B cell (primary cell): ENCODE results near the gene CSMD2. TPM values are rescaled to one million over a fixed set of nuclear protein-coding genes. Genes with fewer than 3 reads are reported as not detected.

Source experiments
- ATAC-seq: fragments of 200-7000 bp; cut with Tn5 transposase; one replicate; pipeline ENCODE4 v1.10.0; 2021; ENCODE audit warnings: low read depth, mild to moderate bottlenecking, moderate number of reproducible peaks, moderate library complexity
- CTCF ChIA-PET: fragments of 350-600 bp; sonication (Branson Sonifier 250); formaldehyde crosslinking; loops from one replicate; lab custom pipeline; 2021; ENCODE audit warnings: antibody characterized with exemption, inconsistent platforms; lab: Charles Lee
- POLR2A ChIA-PET: fragments of 350-600 bp; sonication (Branson Sonifier 250); formaldehyde crosslinking; loops from one replicate; lab custom pipeline; 2021; ENCODE audit warnings: antibody characterized with exemption; lab: Charles Lee
- DNase-seq: peaks from one replicate; pipeline ENCODE4 v3.0.0; 2013
- H2AFZ ChIP-seq: 2 replicates; pipeline ENCODE4 v1.6.1; 2012; ENCODE audit warnings: mild to moderate bottlenecking, low read depth, low read length; ENCODE audit not compliant: insufficient read depth, poor library complexity, severe bottlenecking
- H3K27ac ChIP-seq, 2 donors: 1 replicate in 1 of 2; 2 replicates in 1 of 2; pipeline ENCODE4 v1.5.1; 2012 to 2013; ENCODE audit warnings: low read length in 2 of 2, mild to moderate bottlenecking in 2 of 2, moderate library complexity in 1 of 2
- H3K27me3 ChIP-seq, 4 experiments: fragments of 200-600 bp in 1 of 4; sonication (generic) in 1 of 4; replicated peaks in 1 of 4; 1 replicate in 2 of 4; 2 replicates in 2 of 4; pipeline versions ENCODE4 v1.6.1 to v1.7.0; 2013 to 2016; ENCODE audit warnings: low read length in 3 of 4, mild to moderate bottlenecking in 2 of 4, mixed read lengths in 1 of 4, moderate library complexity in 1 of 4; ENCODE audit not compliant: insufficient read depth in 4 of 4, control insufficient read depth in 3 of 4; ENCODE audit errors: control extremely low read depth in 1 of 4
- H3K36me3 ChIP-seq, 2 experiments: replicated peaks in 1 of 2; 1 replicate in 1 of 2; 2 replicates in 1 of 2; pipeline versions ENCODE4 v1.6.1 to v1.7.1; 2013; ENCODE audit warnings: low read length in 1 of 2; ENCODE audit not compliant: insufficient read depth in 2 of 2, control insufficient read depth in 1 of 2; ENCODE audit errors: control extremely low read depth in 1 of 2, extremely low read depth in 1 of 2
- H3K4me1 ChIP-seq, 2 donors: fragments of 200-600 bp in 1 of 2; sonication (generic) in 1 of 2; 1 replicate in 1 of 2; 2 replicates in 1 of 2; pipeline versions ENCODE4 v1.5.1 to v1.6.1; 2013 to 2017; ENCODE audit warnings: low read length in 2 of 2; ENCODE audit not compliant: control insufficient read depth in 2 of 2, insufficient read depth in 2 of 2
- H3K4me2 ChIP-seq: replicated peaks from 2 replicates; pipeline ENCODE3; 2012; ENCODE audit warnings: mild to moderate bottlenecking, low read depth, low read length; ENCODE audit not compliant: poor library complexity, severe bottlenecking
- H3K4me3 ChIP-seq, 5 experiments: fragments of 200-600 bp in 1 of 5; sonication (generic) in 1 of 5; 1 replicate in 3 of 5; 2 replicates in 2 of 5; pipeline versions ENCODE4 v1.5.1 to v1.7.0; 2011 to 2016; ENCODE audit warnings: low read length in 4 of 5, mild to moderate bottlenecking in 4 of 5, low read depth in 2 of 5, control low read depth in 1 of 5, moderate library complexity in 1 of 5; ENCODE audit not compliant: insufficient read depth in 1 of 5; ENCODE audit errors: control extremely low read depth in 1 of 5, extremely low read depth in 1 of 5
- H3K79me2 ChIP-seq: fragments of 200-600 bp; sonication (generic); one replicate; pipeline ENCODE4 v1.6.0; 2016; ENCODE audit warnings: low read length; ENCODE audit not compliant: control insufficient read depth, insufficient read depth
- H3K9ac ChIP-seq: fragments of 200-600 bp; sonication (generic); 2 replicates; pipeline ENCODE4 v1.6.1; 2017; ENCODE audit warnings: mild to moderate bottlenecking, low read length, moderate library complexity
- H3K9me3 ChIP-seq, 3 donors: one replicate each; pipeline versions ENCODE4 v1.6.1 to v1.7.1; 2013; ENCODE audit warnings: low read length in 2 of 3; ENCODE audit not compliant: control insufficient read depth in 2 of 3, insufficient read depth in 1 of 3; ENCODE audit errors: control extremely low read depth in 1 of 3
- H4K20me1 ChIP-seq: 2 replicates; pipeline ENCODE4 v1.6.0; 2012; ENCODE audit warnings: mild to moderate bottlenecking, low read length; ENCODE audit not compliant: insufficient read depth, control insufficient read depth, poor library complexity, severe bottlenecking
- H3K27ac Mint-ChIP-seq: one replicate; pipeline ENCODE4 v1.8.0; 2021; ENCODE audit warnings: mixed read lengths
- H3K27me3 Mint-ChIP-seq: one replicate; pipeline ENCODE4 v1.8.0; 2021; ENCODE audit warnings: mixed read lengths
- H3K4me1 Mint-ChIP-seq: one replicate; pipeline ENCODE4 v1.8.0; 2021; ENCODE audit warnings: mixed read lengths
- H3K4me3 Mint-ChIP-seq: one replicate; pipeline ENCODE4 v1.8.0; 2021; ENCODE audit warnings: mixed read lengths
- H3K9me3 Mint-ChIP-seq: one replicate; pipeline ENCODE4 v1.8.0; 2022; ENCODE audit warnings: mixed read lengths; ENCODE audit not compliant: insufficient read depth
- EZH2 ChIP-seq: IDR thresholded peaks from 2 replicates; pipeline ENCODE4 v1.6.1; 2012; ENCODE audit warnings: borderline replicate concordance, low read depth, mild to moderate bottlenecking, moderate library complexity, low read length; ENCODE audit not compliant: insufficient read depth, poor library complexity, severe bottlenecking
- WGBS: methylation state at CpG from one replicate; pipeline ENCODE4 v1.1.5; 2013; ENCODE audit warnings: missing lambda C conversion rate; ENCODE audit not compliant: insufficient coverage; 5-methylcytosine and 5-hydroxymethylcytosine counted together
- intact Hi-C: fragments of 100-400 bp; cut with micrococcal nuclease; formaldehyde crosslinking; loops from one replicate; pipeline ENCODE4 v1.10.0; 2022
- polyA plus RNA-seq: library from polyadenylated mRNA; depleted of rRNA; stranded (reverse); fragments of >200 nt; gene quantifications from 2 replicates; pipeline ENCODE4 v1.2.3, GENCODE V29; 2012
- total RNA-seq, 2 donors: library from RNA; stranded (reverse); fragments of 120-200 nt in 1 of 2; gene quantifications; 1 replicate in 1 of 2; 2 replicates in 1 of 2; pipeline versions ENCODE4 v1.2.3 to v1.2.4, GENCODE V29; 2013 to 2022
- TF ChIP-seq, protein P1 (sequence below): fragments of 200-600 bp; IDR thresholded peaks from one replicate; pipeline ENCODE4 v1.8.0; 2022; ENCODE audit warnings: antibody characterized with exemption, mild to moderate bottlenecking

Gene CSMD2
- total and polyA plus RNA-seq, 2 donors (not counting 1 experiment from before 2014, with no cell fraction given): not detected

DNA sequence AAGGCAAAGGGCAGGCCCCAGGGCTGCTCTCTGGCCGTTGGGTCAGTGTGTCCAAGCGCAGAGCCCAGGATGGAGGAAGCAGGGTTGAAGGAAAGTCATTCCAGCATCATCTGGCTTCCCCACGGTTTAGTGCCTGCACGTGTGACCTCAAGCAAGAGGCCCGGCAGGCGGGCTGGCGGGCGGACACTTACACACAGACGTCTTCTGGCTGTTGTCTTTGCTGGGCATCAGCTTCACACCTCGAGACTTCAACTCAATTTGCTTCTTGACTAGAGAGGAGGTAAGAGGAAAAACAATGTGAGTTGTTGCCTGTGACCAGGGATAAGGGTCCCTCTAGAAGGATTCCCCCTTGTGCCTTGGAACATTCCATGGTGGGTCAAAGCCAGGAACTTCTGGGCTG, 339.5 kb downstream of the CSMD2 start:
- H3K4me2 ChIP-seq: no peak overlapping the region
- Mint-ChIP-seq H3K27ac (no peak overlapping the region), H3K27me3 (peaks cover 13% of the 10 kb centered on the region), H3K4me1 (no peaks in the 10 kb centered on the region), H3K9me3 (peaks cover 5% of the 10 kb centered on the region), H3K4me3 (no peak overlapping the region)
- ChIA-PET CTCF (no interaction called here), POLR2A (no interaction called here)
- H2AFZ ChIP-seq: no peak overlapping the region
- H3K9ac ChIP-seq: no peak overlapping the region
- ATAC-seq (no peak), DNase-seq (no peak)
- TF ChIP-seq, protein P1, sequence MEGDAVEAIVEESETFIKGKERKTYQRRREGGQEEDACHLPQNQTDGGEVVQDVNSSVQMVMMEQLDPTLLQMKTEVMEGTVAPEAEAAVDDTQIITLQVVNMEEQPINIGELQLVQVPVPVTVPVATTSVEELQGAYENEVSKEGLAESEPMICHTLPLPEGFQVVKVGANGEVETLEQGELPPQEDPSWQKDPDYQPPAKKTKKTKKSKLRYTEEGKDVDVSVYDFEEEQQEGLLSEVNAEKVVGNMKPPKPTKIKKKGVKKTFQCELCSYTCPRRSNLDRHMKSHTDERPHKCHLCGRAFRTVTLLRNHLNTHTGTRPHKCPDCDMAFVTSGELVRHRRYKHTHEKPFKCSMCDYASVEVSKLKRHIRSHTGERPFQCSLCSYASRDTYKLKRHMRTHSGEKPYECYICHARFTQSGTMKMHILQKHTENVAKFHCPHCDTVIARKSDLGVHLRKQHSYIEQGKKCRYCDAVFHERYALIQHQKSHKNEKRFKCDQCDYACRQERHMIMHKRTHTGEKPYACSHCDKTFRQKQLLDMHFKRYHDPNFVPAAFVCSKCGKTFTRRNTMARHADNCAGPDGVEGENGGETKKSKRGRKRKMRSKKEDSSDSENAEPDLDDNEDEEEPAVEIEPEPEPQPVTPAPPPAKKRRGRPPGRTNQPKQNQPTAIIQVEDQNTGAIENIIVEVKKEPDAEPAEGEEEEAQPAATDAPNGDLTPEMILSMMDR: no peak
- TF ChIP-seq EZH2: no peak
- H3K4me1 ChIP-seq: no peaks in the 10 kb centered on the region
- H3K27ac ChIP-seq: no peak overlapping the region
- 89% methylated on average over 8 of the region's 10 CpGs for WGBS
- H3K36me3 ChIP-seq: no peaks in the 10 kb centered on the region
- H4K20me1 ChIP-seq: no peaks in the 10 kb centered on the region
- H3K27me3 ChIP-seq: no peaks in the 10 kb centered on the region
- intact Hi-C loops: no loop called here
- no peak overlapping the region for H3K4me3 ChIP-seq
- H3K79me2 ChIP-seq: no peaks in the 10 kb centered on the region
- H3K9me3 ChIP-seq: peaks cover 0 to 12% (median 0%) of the 10 kb centered on the region in 3 donors

DNA sequence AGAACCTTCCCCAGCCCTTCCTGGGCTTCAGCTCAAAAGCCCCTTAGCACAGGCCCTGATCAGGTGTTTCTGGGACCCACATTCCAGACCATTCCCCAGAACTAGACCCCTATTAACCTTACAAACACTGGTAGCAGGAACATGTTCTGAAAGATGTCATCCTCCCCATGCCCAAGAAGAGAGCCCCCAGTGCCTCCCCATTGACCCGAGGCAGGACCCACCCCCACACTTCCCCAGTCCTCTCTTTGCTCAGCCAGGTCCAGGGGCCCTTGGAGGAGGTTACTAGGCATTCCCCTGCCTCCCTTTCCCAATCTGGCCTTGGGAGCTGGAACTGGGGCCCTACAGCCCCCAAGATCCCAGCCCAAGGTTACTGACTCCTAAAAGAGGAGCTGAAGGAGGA, 340.1 kb downstream of the CSMD2 start:
- H3K4me1 Mint-ChIP-seq: no peaks in the 10 kb centered on the region

More for the DNA sequence above, 340.1 kb downstream of the CSMD2 start:
- Histone ChIP-seq H3K27ac (no peak overlapping the region), H3K27me3 (no peaks in the 10 kb centered on the region), H2AFZ (no peak overlapping the region), H3K4me2 (no peak overlapping the region), H3K4me1 (no peaks in the 10 kb centered on the region), H3K9ac (no peak overlapping the region), H4K20me1 (no peaks in the 10 kb centered on the region), H3K36me3 (no peaks in the 10 kb centered on the region), H3K9me3 (peaks cover 0 to 12% (median 0%) of the 10 kb centered on the region in 3 donors), H3K4me3 (no peak overlapping the region), H3K79me2 (no peaks in the 10 kb centered on the region)
- ATAC-seq: no peak
- Mint-ChIP-seq H3K27ac (no peak overlapping the region), H3K9me3 (peaks cover 5% of the 10 kb centered on the region), H3K4me3 (no peak overlapping the region), H3K27me3 (peaks cover 13% of the 10 kb centered on the region)
- TF ChIP-seq, protein P1: no peak
- no peak for TF ChIP-seq EZH2
- ChIA-PET POLR2A (no interaction called here), CTCF (no interaction called here)
- no peak for DNase-seq
- intact Hi-C loops: no loop called here
- no CpG with 5 or more reads among the region's 1 CpG for WGBS
